Skeletal muscle satellite cell (primary cell): ENCODE results near the gene KIF21B.

Experiments
- H3K27me3 ChIP-seq: 2 replicates; pipeline ENCODE4 v1.7.0; 2013; ENCODE audit warnings: low read length; ENCODE audit not compliant: control insufficient read depth, insufficient read depth
- H3K36me3 ChIP-seq: 2 replicates; pipeline ENCODE4 v1.7.0; 2013; ENCODE audit warnings: mild to moderate bottlenecking, control low read depth, low read length; ENCODE audit not compliant: insufficient read depth
- H3K4me1 ChIP-seq: 2 replicates; pipeline ENCODE4 v1.7.0; 2013; ENCODE audit warnings: low read length; ENCODE audit not compliant: control insufficient read depth, insufficient read depth
- H3K4me2 ChIP-seq: 2 replicates; pipeline ENCODE4 v1.7.0; 2013; ENCODE audit warnings: mild to moderate bottlenecking, low read length
- H3K4me3 ChIP-seq: 2 replicates; pipeline ENCODE4 v1.7.0; 2013; ENCODE audit warnings: low read length
- H3K9ac ChIP-seq: 2 replicates; pipeline ENCODE4 v1.7.0; 2013; ENCODE audit warnings: mild to moderate bottlenecking, low read depth, low read length, moderate library complexity
- H3K9me3 ChIP-seq: replicated peaks from 2 replicates; pipeline ENCODE4 v1.7.0; 2013; ENCODE audit warnings: mild to moderate bottlenecking, control low read depth, low read length

KIF21B gene

DNA sequence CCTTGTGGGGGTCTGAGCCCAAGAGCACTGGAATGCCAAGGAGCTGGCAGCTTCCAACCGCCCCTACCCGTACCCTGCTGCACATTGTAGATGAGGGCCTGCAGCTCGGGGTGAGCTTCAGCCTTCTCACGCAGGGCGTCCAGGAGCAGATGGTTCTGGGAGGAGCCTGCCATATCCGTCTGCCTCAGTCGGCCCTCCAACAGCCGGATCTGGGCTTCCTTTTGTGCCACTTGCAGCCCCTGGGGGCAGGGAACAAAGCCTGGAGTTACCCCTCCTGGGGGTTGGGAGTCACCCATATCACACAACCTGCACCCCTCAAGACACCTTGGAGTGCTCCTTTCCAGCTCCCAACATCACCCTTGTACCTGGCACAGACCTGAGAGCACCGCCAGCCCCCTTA, 34.8 kb downstream of the KIF21B start:
- H3K9ac ChIP-seq = no peak overlapping the region
- no peak overlapping the region for H3K4me3 ChIP-seq
- H3K36me3 ChIP-seq = no peaks in the 10 kb centered on the region
- no peaks in the 10 kb centered on the region for H3K9me3 ChIP-seq
- no peak overlapping the region for H3K4me2 ChIP-seq
- peaks cover 36% of the 10 kb centered on the region for H3K27me3 ChIP-seq
- no peaks in the 10 kb centered on the region for H3K4me1 ChIP-seq

- Histone ChIP-seq H3K9me3 (no peaks in the 10 kb centered on the region), H3K9ac (no peak overlapping the region), H3K4me2 (no peak overlapping the region), H3K27me3 (peaks cover 57% of the 10 kb centered on the region), H3K4me1 (no peaks in the 10 kb centered on the region), H3K4me3 (no peak overlapping the region), H3K36me3 (no peaks in the 10 kb centered on the region)
Measured at GRCh38 chr1:200985481-200985880, 38.0 kb downstream of the KIF21B start.

GRCh38 chr1:200983035-200983561, 40.4 kb downstream of the KIF21B start:
- Histone ChIP-seq H3K4me3 (no peak overlapping the region), H3K4me1 (no peaks in the 10 kb centered on the region), H3K9ac (no peak overlapping the region), H3K36me3 (no peaks in the 10 kb centered on the region), H3K4me2 (no peak overlapping the region), H3K27me3 (peaks cover 52% of the 10 kb centered on the region), H3K9me3 (no peaks in the 10 kb centered on the region)

DNA sequence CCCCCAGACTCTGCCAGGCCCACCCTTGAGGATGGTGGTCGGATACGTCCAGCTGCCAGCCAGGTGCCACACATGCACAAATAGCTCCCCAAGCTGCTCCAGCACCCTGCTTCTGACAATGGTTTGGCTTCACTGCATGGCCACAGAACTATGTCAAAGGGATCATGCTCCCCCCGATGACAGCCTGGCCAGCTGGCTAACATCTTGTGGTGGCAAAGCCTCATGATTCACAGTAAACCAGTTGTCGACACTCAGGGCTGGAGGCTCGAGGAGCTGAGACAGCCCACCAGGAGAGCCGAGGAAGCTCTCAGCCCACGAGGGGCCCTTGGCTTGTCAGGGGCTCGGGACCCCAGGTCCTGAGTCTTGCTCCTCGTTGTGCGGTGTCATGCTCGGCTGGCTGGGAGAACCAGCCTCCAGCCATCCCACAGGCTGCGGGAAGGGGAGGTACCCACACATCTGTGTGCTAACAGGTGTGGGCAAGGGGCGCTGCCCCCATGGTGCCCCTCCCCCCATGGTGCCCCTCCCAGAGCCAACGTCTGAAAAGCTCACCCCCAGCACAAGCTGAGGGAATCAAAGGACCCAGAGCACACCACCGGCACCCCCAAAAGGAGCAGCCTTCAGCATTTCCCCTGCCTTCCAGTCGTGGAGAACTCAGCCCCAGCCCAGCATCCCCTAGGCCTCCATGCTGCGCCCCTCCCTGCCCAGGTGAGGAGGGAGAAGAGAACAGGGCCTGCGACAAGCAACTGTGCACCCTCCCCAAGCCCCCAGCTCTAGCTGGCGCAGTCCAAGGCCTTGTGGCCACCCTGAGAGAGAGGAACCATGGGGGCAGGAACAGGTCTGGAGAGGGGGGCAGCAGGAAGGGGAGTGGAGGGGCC, 41.2 kb downstream of the KIF21B start:
- no peaks in the 10 kb centered on the region for H3K36me3 ChIP-seq
- no peaks in the 10 kb centered on the region for H3K4me1 ChIP-seq
- H3K9me3 ChIP-seq = no peaks in the 10 kb centered on the region
- no peak overlapping the region for H3K4me2 ChIP-seq
- no peak overlapping the region for H3K4me3 ChIP-seq
- peaks cover 46% of the 10 kb centered on the region for H3K27me3 ChIP-seq
- no peak overlapping the region for H3K9ac ChIP-seq

DNA sequence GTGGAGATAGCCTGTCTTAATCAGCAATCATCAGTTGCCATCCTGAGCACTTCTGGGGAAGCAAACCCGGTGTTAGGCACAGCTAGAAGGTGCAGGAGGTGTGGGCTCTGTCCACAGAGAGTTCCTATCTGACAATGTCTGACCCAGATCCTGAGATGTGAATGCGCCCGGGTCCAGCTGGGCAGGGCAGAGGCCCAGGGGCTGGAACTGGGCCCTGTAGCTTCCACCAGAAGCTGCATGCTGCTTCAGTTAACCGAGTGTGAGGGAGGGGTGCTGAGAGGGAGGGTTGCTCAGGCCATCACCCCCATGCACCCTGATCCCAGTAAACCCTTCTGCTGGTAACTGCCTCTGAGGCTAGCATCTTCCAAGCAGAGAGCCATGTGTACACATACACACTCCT, 42.2 kb downstream of the KIF21B start:
- H3K9me3 ChIP-seq = no peaks in the 10 kb centered on the region
- peaks cover 40% of the 10 kb centered on the region for H3K27me3 ChIP-seq
- no peaks in the 10 kb centered on the region for H3K36me3 ChIP-seq
- no peak overlapping the region for H3K4me3 ChIP-seq
- no peaks in the 10 kb centered on the region for H3K4me1 ChIP-seq
- no peak overlapping the region for H3K9ac ChIP-seq
- no peak overlapping the region for H3K4me2 ChIP-seq

- Histone ChIP-seq H3K9me3 (no peaks in the 10 kb centered on the region), H3K9ac (no peak overlapping the region), H3K4me1 (no peaks in the 10 kb centered on the region), H3K36me3 (no peaks in the 10 kb centered on the region), H3K4me3 (no peak overlapping the region), H3K27me3 (peaks cover 40% of the 10 kb centered on the region), H3K4me2 (no peak overlapping the region)
Measured at GRCh38 chr1:200980873-200981272, 42.6 kb downstream of the KIF21B start.

GRCh38 chr1:200980452-200980772, 43.1 kb downstream of the KIF21B start:
- H3K4me3 ChIP-seq = no peak overlapping the region
- H3K9ac ChIP-seq = no peak overlapping the region
- H3K27me3 ChIP-seq = peaks cover 40% of the 10 kb centered on the region
- no peaks in the 10 kb centered on the region for H3K9me3 ChIP-seq
- no peaks in the 10 kb centered on the region for H3K4me1 ChIP-seq
- H3K36me3 ChIP-seq = no peaks in the 10 kb centered on the region
- H3K4me2 ChIP-seq = no peak overlapping the region

GRCh38 chr1:200979574-200980451, 43.7 kb downstream of the KIF21B start:
- H3K9ac ChIP-seq = no peak overlapping the region
- H3K4me3 ChIP-seq = no peak overlapping the region
- H3K27me3 ChIP-seq = peaks cover 40% of the 10 kb centered on the region
- H3K9me3 ChIP-seq = no peaks in the 10 kb centered on the region
- no peaks in the 10 kb centered on the region for H3K4me1 ChIP-seq
- H3K4me2 ChIP-seq = no peak overlapping the region
- H3K36me3 ChIP-seq = no peaks in the 10 kb centered on the region

DNA sequence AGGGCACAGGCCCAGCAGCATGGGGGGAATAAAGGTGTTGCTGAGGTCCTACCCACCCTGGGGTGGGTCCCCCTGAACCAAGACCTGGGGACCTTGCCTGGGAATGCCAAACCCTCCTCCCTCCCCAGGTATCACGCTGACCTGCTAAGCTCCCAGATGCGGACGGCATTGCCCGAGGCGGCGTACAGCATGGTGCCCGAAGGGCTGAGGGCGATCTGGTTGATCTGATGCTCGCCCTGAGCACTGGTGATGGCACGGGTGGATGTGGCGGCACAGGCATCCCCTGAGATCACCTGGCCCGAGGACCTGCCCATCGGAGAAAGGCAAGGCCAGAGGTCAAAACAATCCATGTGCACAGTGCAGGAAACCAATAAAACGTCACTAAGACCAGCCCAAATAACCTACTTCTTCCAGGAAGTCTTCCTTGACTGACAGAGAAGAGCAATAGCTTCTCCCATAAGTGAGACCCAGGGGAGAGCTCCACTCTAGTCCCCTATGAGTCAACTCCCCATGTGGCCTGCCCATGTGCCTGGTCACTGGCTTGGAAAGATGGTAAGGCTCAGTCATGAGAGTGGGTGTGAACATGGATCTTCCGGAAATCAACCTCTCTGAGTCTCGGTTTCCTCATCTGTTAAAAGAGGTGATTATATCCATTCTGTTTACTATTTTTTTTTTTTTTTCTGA, 46.3 kb downstream of the KIF21B start:
- H3K4me1 ChIP-seq = no peaks in the 10 kb centered on the region
- no peaks in the 10 kb centered on the region for H3K9me3 ChIP-seq
- peaks cover 21% of the 10 kb centered on the region for H3K27me3 ChIP-seq
- H3K4me2 ChIP-seq = no peak overlapping the region
- no peak overlapping the region for H3K4me3 ChIP-seq
- H3K36me3 ChIP-seq = no peaks in the 10 kb centered on the region
- no peak overlapping the region for H3K9ac ChIP-seq

GRCh38 chr1:200976634-200977033, 46.9 kb downstream of the KIF21B start:
- Histone ChIP-seq H3K4me1 (no peaks in the 10 kb centered on the region), H3K4me3 (no peak overlapping the region), H3K36me3 (no peaks in the 10 kb centered on the region), H3K4me2 (no peak overlapping the region), H3K9me3 (no peaks in the 10 kb centered on the region), H3K27me3 (peaks cover 15% of the 10 kb centered on the region), H3K9ac (no peak overlapping the region)

DNA sequence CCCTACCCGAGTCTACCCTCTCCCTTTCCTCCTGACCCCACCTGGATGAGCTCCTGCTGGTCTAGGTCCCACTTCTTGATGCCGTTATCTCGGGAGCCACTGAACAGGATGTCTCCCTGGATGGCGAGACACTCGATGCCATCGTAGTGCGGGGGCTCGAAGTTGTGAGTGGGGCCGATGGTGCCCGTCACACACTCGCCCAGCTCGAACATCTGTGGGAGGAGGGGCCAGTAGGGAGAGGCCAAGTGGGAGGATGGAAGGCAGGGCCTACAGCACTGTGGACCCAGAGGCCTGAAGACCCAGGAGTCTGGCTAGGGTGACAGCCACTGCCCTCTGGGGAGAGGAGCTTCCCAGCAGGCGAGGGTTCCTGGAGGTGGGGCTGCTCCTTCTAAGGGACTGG, 48.1 kb downstream of the KIF21B start:
- Histone ChIP-seq H3K4me3 (no peak overlapping the region), H3K9me3 (no peaks in the 10 kb centered on the region), H3K4me2 (no peak overlapping the region), H3K36me3 (no peaks in the 10 kb centered on the region), H3K4me1 (no peaks in the 10 kb centered on the region), H3K27me3 (peaks cover 9% of the 10 kb centered on the region), H3K9ac (no peak overlapping the region)
